Prostate gland (tissue), 2 donors: ENCODE data around the gene GALNTL6. TPM values are rescaled to one million over a fixed set of nuclear protein-coding genes. Genes with fewer than 3 reads are reported as not detected.
"Not testable (repeated sequence)": the region's sequence is repeated elsewhere in the genome, so short reads cannot be mapped to it uniquely, and the experiment has no call there.

Source experiments
- DNase-seq: peaks from one replicate; pipeline ENCODE4 v3.0.0-alpha.2; 2019; ENCODE audit warnings: low spot score
- H3K27ac ChIP-seq, 2 donors: fragments of 200-600 bp; sonication (generic); 2 replicates each; pipeline ENCODE4 v1.5.1; 2017 to 2019
- H3K27me3 ChIP-seq: fragments of 200-600 bp; sonication (generic); replicated peaks from 2 replicates; pipeline ENCODE4 v1.5.1; 2019; ENCODE audit not compliant: insufficient read depth
- H3K36me3 ChIP-seq, 2 donors: fragments of 200-600 bp; sonication (generic); 1 replicate in 1 of 2; 2 replicates in 1 of 2; pipeline versions ENCODE4 v1.5.1 to v1.8.1; 2017 to 2019
- H3K4me1 ChIP-seq: fragments of 200-600 bp; sonication (generic); replicated peaks from 2 replicates; pipeline ENCODE4 v1.5.1; 2019
- H3K4me3 ChIP-seq, 2 donors: fragments of 200-600 bp; sonication (generic); 2 replicates each; pipeline ENCODE4 v1.5.1; 2017 to 2019
- H3K9me3 ChIP-seq: fragments of 200-600 bp; sonication (generic); 2 replicates; pipeline ENCODE4 v1.5.1; 2017
- POLR2A ChIP-seq: fragments of 450-650 bp; IDR thresholded peaks from one replicate; pipeline ENCODE4 v1.6.1; 2016; ENCODE audit warnings: antibody characterized with exemption, mild to moderate bottlenecking
- POLR2AphosphoS5 ChIP-seq: sonication (generic); formaldehyde crosslinking; IDR thresholded peaks from one replicate; pipeline ENCODE4 v1.6.1; 2017; ENCODE audit warnings: antibody characterized with exemption
- WGBS: methylation state at CpG from one replicate; pipeline ENCODE4 v1.1.5; 2018; 5-methylcytosine and 5-hydroxymethylcytosine counted together
- intact Hi-C: fragments of 100-400 bp; cut with DNase I; formaldehyde crosslinking; loops from one replicate; pipeline ENCODE4 v1.14.2; 2022
- total RNA-seq, 2 donors: library from RNA; depleted of rRNA; stranded (reverse); fragments of >200 nt; gene quantifications; one replicate each; pipeline ENCODE4 v1.1.0, GENCODE V29; 2016
- TF ChIP-seq, protein P1 (sequence below), 4 experiments: fragments of 200-600 bp in 2 of 4; fragments of 450-650 bp in 2 of 4; sonication (generic) in 2 of 4; IDR thresholded peaks; 1 replicate in 3 of 4; 2 replicates in 1 of 4; pipeline ENCODE4 v1.5.1; 2016 to 2019; ENCODE audit warnings: antibody characterized with exemption in 4 of 4, mild to moderate bottlenecking in 2 of 4, moderate library complexity in 2 of 4

The GALNTL6 gene
- total RNA-seq, 2 donors from 2014 or later: 0.23 to 0.85 TPM

DNA sequence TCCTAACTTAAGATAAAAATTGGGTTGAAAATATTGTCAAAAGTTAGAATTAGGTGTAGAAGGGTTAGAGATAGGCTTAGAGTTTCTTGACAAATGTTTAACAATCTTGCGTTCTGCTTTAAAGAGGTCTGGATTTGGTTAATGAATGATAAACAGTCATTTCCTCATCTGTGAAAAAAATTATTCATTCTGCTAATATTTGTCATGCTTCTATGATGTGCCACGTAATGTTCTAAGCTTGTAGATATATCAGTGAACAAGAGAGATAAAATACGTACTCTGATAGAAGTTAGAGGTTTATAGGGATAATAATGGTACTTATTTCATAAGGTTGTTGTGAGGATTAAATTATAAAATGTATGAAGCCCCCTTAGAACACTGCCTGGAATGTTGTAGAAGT is 912.4 kb downstream of the GALNTL6 start:
- DNase-seq: no peak
- no peaks in the 10 kb centered on the region for H3K4me1 ChIP-seq
- H3K9me3 ChIP-seq: no peaks in the 10 kb centered on the region
- 42% methylated on average over 3 of the region's 3 CpGs for WGBS
- no peaks in the 10 kb centered on the region for H3K27me3 ChIP-seq
- no peak overlapping the region for H3K4me3 ChIP-seq
- H3K36me3 ChIP-seq: no peaks in the 10 kb centered on the region
- TF ChIP-seq, protein P1, sequence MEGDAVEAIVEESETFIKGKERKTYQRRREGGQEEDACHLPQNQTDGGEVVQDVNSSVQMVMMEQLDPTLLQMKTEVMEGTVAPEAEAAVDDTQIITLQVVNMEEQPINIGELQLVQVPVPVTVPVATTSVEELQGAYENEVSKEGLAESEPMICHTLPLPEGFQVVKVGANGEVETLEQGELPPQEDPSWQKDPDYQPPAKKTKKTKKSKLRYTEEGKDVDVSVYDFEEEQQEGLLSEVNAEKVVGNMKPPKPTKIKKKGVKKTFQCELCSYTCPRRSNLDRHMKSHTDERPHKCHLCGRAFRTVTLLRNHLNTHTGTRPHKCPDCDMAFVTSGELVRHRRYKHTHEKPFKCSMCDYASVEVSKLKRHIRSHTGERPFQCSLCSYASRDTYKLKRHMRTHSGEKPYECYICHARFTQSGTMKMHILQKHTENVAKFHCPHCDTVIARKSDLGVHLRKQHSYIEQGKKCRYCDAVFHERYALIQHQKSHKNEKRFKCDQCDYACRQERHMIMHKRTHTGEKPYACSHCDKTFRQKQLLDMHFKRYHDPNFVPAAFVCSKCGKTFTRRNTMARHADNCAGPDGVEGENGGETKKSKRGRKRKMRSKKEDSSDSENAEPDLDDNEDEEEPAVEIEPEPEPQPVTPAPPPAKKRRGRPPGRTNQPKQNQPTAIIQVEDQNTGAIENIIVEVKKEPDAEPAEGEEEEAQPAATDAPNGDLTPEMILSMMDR (IDR thresholded peaks at IDR 0.05): no peak
- H3K27ac ChIP-seq: no peak overlapping the region
- intact Hi-C loops: no loop called here

DNA sequence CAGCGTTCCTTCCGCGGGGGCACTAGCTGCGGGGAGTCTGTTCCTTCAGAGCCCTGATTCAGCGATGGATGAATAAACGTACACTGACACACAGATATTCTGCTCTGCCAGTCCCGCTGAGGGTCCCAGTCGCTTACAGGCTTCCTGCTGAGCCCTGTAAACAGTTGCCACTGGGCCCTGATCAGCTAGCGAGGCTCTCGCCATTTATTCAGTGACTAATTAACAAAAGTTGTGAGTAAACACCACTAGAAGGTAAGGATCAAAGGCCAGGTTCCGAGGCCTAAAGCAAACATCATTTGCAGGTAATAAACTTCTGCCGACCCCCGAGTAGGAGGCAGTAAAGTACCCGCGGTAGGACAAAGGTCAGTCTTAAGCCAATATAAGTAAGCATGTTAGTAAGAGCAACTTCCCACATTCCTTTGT is 912.8 kb downstream of the GALNTL6 start:
- H3K9me3 ChIP-seq: no peaks in the 10 kb centered on the region
- no peaks in the 10 kb centered on the region for H3K27me3 ChIP-seq
- H3K27ac ChIP-seq: no peak overlapping the region
- intact Hi-C loops: no loop called here
- H3K36me3 ChIP-seq: no peaks in the 10 kb centered on the region
- H3K4me3 ChIP-seq: no peak overlapping the region
- TF ChIP-seq POLR2A: no peak
- TF ChIP-seq POLR2AphosphoS5: no peak
- H3K4me1 ChIP-seq: no peaks in the 10 kb centered on the region
- WGBS: 35% methylated on average over 15 of the region's 15 CpGs
- DNase-seq: no peak

DNA sequence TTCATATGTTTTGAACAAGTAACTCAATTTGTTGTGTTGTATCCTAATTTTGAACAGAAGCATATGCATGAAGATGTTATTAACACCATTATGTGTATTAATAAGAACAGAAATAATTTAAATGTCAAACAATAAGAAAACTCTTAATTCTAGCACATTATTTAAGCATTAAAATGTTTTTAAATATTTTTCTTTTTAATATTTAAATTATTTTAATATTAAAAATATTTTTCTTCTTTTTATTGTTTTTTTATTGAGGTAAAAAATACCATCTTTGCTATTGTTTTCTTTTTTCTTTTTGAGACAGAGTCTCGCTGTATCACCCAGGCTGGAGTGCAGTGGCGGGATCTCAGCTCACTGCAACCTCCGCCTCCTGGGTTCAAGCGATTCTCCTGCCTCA is 914.4 kb downstream of the GALNTL6 start:
- Histone ChIP-seq H3K36me3 (no peaks in the 10 kb centered on the region), H3K4me3 (no peak overlapping the region), H3K27me3 (no peaks in the 10 kb centered on the region), H3K9me3 (no peaks in the 10 kb centered on the region), H3K27ac (no peak overlapping the region), H3K4me1 (no peaks in the 10 kb centered on the region)
- no peak for TF ChIP-seq POLR2AphosphoS5
- TF ChIP-seq, protein P1 (IDR thresholded peaks at IDR 0.05): no peak
- DNase-seq: no peak
- intact Hi-C loops: no loop called here
- WGBS: 96% methylated on average over 4 of the region's 4 CpGs

DNA sequence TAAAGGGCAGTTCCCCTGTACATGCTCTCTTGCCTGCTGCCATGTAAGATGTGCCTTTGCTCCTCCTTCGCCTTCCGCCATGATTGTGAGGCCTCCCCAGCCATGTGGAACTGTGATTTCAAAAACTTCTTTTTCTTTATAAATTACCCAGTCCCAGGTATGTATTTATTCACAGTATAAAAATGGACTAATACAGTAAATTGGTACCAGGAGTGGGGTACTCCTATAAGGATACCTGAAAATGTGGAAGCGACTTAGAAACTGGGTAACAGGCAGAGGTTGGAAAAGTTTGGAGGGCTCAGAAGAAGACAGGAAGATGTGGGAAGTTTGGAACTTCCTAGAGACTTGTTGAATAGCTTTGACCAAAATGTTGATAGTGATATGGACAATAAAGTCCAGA is 920.4 kb downstream of the GALNTL6 start:
- intact Hi-C loops, DNase-seq, H3K4me3 ChIP-seq, H3K36me3 ChIP-seq, H3K27me3 ChIP-seq, H3K27ac ChIP-seq, H3K4me1 ChIP-seq, H3K9me3 ChIP-seq: not testable (repeated sequence)
- WGBS: 97% methylated on average over 3 of the region's 3 CpGs

DNA sequence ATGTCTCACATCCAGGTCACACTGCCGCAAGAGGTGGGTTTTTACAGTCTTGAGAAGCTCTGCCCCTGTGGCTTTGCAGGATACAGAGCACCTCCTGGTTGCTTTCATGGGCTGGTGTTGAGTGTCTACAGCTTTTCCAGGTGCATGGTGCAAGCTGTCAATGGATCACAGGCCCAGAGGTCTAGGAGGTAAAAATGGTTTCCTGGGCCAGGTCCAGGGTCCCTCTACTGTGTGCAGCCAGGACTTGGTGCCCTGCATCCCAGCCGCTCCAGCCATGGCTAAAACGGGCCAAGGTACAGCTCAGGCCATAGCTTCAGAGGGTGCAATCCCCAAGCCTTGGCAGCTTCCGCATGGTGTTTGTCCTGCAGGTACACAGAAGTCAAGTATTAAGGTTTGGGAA is 921.4 kb downstream of the GALNTL6 start:
- H3K4me1 ChIP-seq: no peaks in the 10 kb centered on the region
- H3K9me3 ChIP-seq: no peaks in the 10 kb centered on the region
- H3K4me3 ChIP-seq: no peak overlapping the region
- intact Hi-C loops: no loop called here
- no peaks in the 10 kb centered on the region for H3K27me3 ChIP-seq
- no peak for DNase-seq
- H3K27ac ChIP-seq: no peak overlapping the region
- 97% methylated on average over 4 of the region's 4 CpGs for WGBS
- TF ChIP-seq POLR2A (no peak), POLR2AphosphoS5 (no peak)
- TF ChIP-seq, protein P1 (IDR thresholded peaks at IDR 0.05): no peak
- no peaks in the 10 kb centered on the region for H3K36me3 ChIP-seq

DNA sequence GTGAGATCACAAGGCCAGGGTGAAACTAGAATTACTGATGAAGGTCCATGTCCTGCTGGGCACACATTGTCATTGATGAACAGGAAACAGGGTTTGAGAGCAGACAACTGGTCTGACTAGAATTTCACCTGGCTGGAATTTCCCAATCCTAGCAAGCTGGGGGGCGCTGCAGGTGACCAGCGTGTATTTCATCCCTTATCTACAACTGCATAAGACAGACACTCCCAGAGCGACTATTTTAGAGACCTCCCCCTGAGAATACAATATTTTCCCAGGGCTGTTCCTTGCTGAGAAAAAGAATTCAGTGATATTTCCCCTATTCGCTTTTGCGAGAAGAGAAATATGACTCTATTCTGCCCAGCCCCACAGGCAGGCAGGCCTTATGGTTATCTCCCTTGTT is 922.8 kb downstream of the GALNTL6 start:
- intact Hi-C loops: no loop called here
- TF ChIP-seq POLR2A: no peak
- TF ChIP-seq, protein P1 (IDR thresholded peaks at IDR 0.05): no peak
- TF ChIP-seq POLR2AphosphoS5: no peak
- H3K27ac ChIP-seq: no peak overlapping the region
- peaks cover 3% of the 10 kb centered on the region for H3K9me3 ChIP-seq
- no peak for DNase-seq
- no peak overlapping the region for H3K4me3 ChIP-seq
- 84% methylated on average over 5 of the region's 5 CpGs for WGBS
- no peaks in the 10 kb centered on the region for H3K4me1 ChIP-seq
- H3K27me3 ChIP-seq: no peaks in the 10 kb centered on the region
- no peaks in the 10 kb centered on the region for H3K36me3 ChIP-seq
